ENCODE data around the gene DHRS2.
"Not testable (repeated sequence)": the region's sequence is repeated elsewhere in the genome, so short reads cannot be mapped to it uniquely, and the experiment has no call there.

The DHRS2 gene

GRCh38 chr14:23605931-23606585, 30.1 kb upstream of the DHRS2 start:
- Mint-ChIP-seq H3K27ac (no peak overlapping the region), H3K27me3 (peaks cover 6% of the 10 kb centered on the region), H3K36me3 (no peaks in the 10 kb centered on the region), H3K4me3 (no peak overlapping the region), H3K4me1 (no peaks in the 10 kb centered on the region), H3K9me3 (no peaks in the 10 kb centered on the region)
- ATAC-seq (ENCODE audit: low read depth) (no peak), DNase-seq (ENCODE audit: low spot score in 2 of 2) (no peak)

- Mint-ChIP-seq H3K4me3 (no peak overlapping the region), H3K27ac (no peak overlapping the region), H3K27me3 (peaks cover 12% of the 10 kb centered on the region)
Observed at GRCh38 chr14:23608454-23608853, 27.7 kb upstream of the DHRS2 start.

GRCh38 chr14:23609001-23609400, 27.2 kb upstream of the DHRS2 start:
- Mint-ChIP-seq H3K27ac (no peak overlapping the region), H3K9me3 (no peaks in the 10 kb centered on the region), H3K4me3 (no peak overlapping the region), H3K36me3 (no peaks in the 10 kb centered on the region), H3K27me3 (peaks cover 13% of the 10 kb centered on the region), H3K4me1 (no peaks in the 10 kb centered on the region)
- ATAC-seq (ENCODE audit: low read depth) = no peak
- no peak for DNase-seq (ENCODE audit: low spot score in 2 of 2)

More at GRCh38 chr14:23608454-23608853, 27.7 kb upstream of the DHRS2 start:
- DNase-seq (ENCODE audit: low spot score in 2 of 2) = no peak
- Mint-ChIP-seq H3K9me3 (no peaks in the 10 kb centered on the region), H3K36me3 (no peaks in the 10 kb centered on the region), H3K4me1 (no peaks in the 10 kb centered on the region)
- no peak for ATAC-seq (ENCODE audit: low read depth)

GRCh38 chr14:23609411-23610089, 26.6 kb upstream of the DHRS2 start:
- DNase-seq (ENCODE audit: low spot score in 2 of 2); H3K4me3 Mint-ChIP-seq; H3K27ac Mint-ChIP-seq; ATAC-seq (ENCODE audit: low read depth); H3K36me3 Mint-ChIP-seq; H3K4me1 Mint-ChIP-seq; H3K9me3 Mint-ChIP-seq: not testable (repeated sequence)
- peaks cover 16% of the 10 kb centered on the region for H3K27me3 Mint-ChIP-seq

GRCh38 chr14:23610090-23610814, 25.9 kb upstream of the DHRS2 start:
- Mint-ChIP-seq H3K4me3 (no peak overlapping the region), H3K36me3 (no peaks in the 10 kb centered on the region), H3K4me1 (no peaks in the 10 kb centered on the region), H3K9me3 (no peaks in the 10 kb centered on the region), H3K27me3 (peaks cover 17% of the 10 kb centered on the region), H3K27ac (no peak overlapping the region)
- ATAC-seq (ENCODE audit: low read depth) (no peak), DNase-seq (ENCODE audit: low spot score in 2 of 2) (no peak)

- H3K27ac Mint-ChIP-seq = no peak overlapping the region
- no peaks in the 10 kb centered on the region for H3K9me3 Mint-ChIP-seq
- DNase-seq (ENCODE audit: low spot score in 2 of 2) (no peak), ATAC-seq (ENCODE audit: low read depth) (no peak)
- H3K36me3 Mint-ChIP-seq = no peaks in the 10 kb centered on the region
- peaks cover 17% of the 10 kb centered on the region for H3K27me3 Mint-ChIP-seq
- no peak overlapping the region for H3K4me3 Mint-ChIP-seq
- no peaks in the 10 kb centered on the region for H3K4me1 Mint-ChIP-seq
Observed at GRCh38 chr14:23610815-23611289, 25.3 kb upstream of the DHRS2 start.

- H3K27ac Mint-ChIP-seq = no peak overlapping the region
Observed at GRCh38 chr14:23612354-23612732, 23.8 kb upstream of the DHRS2 start.

GRCh38 chr14:23612802-23613201, 23.4 kb upstream of the DHRS2 start:
- DNase-seq (ENCODE audit: low spot score in 2 of 2) = no peak
- H3K36me3 Mint-ChIP-seq = no peaks in the 10 kb centered on the region
- no peaks in the 10 kb centered on the region for H3K4me1 Mint-ChIP-seq
- H3K9me3 Mint-ChIP-seq = no peaks in the 10 kb centered on the region
- H3K4me3 Mint-ChIP-seq = no peak overlapping the region
- no peak overlapping the region for H3K27ac Mint-ChIP-seq
- no peak for ATAC-seq (ENCODE audit: low read depth)
- H3K27me3 Mint-ChIP-seq = peaks cover 11% of the 10 kb centered on the region

More at GRCh38 chr14:23612354-23612732, 23.8 kb upstream of the DHRS2 start:
- Mint-ChIP-seq H3K27me3 (peaks cover 12% of the 10 kb centered on the region), H3K4me3 (no peak overlapping the region), H3K36me3 (no peaks in the 10 kb centered on the region), H3K9me3 (no peaks in the 10 kb centered on the region), H3K4me1 (no peaks in the 10 kb centered on the region)
- ATAC-seq (ENCODE audit: low read depth) (no peak), DNase-seq (ENCODE audit: low spot score in 2 of 2) (no peak)

GRCh38 chr14:23613242-23614070, 22.7 kb upstream of the DHRS2 start:
- no peak for DNase-seq (ENCODE audit: low spot score in 2 of 2)
- H3K27ac Mint-ChIP-seq = no peak overlapping the region
- no peak for ATAC-seq (ENCODE audit: low read depth)
- no peaks in the 10 kb centered on the region for H3K36me3 Mint-ChIP-seq
- H3K4me1 Mint-ChIP-seq = no peaks in the 10 kb centered on the region
- H3K4me3 Mint-ChIP-seq = no peak overlapping the region
- no peaks in the 10 kb centered on the region for H3K9me3 Mint-ChIP-seq
- peaks cover 11% of the 10 kb centered on the region for H3K27me3 Mint-ChIP-seq

- peaks cover 12% of the 10 kb centered on the region for H3K27me3 Mint-ChIP-seq
- ATAC-seq (ENCODE audit: low read depth) (no peak), DNase-seq (ENCODE audit: low spot score in 2 of 2) (no peak)
- no peaks in the 10 kb centered on the region for H3K9me3 Mint-ChIP-seq
- no peaks in the 10 kb centered on the region for H3K4me1 Mint-ChIP-seq
- H3K36me3 Mint-ChIP-seq = no peaks in the 10 kb centered on the region
- no peak overlapping the region for H3K27ac Mint-ChIP-seq
- H3K4me3 Mint-ChIP-seq = no peak overlapping the region
Observed at GRCh38 chr14:23614395-23614828, 21.8 kb upstream of the DHRS2 start.

- Mint-ChIP-seq H3K9me3 (no peaks in the 10 kb centered on the region), H3K27me3 (peaks cover 15% of the 10 kb centered on the region), H3K27ac (no peak overlapping the region), H3K4me3 (no peak overlapping the region), H3K4me1 (no peaks in the 10 kb centered on the region), H3K36me3 (no peaks in the 10 kb centered on the region)
- DNase-seq (ENCODE audit: low spot score in 2 of 2) (no peak), ATAC-seq (ENCODE audit: low read depth) (no peak)
Observed at GRCh38 chr14:23615856-23616255, 20.3 kb upstream of the DHRS2 start.

GRCh38 chr14:23617539-23617938, 18.6 kb upstream of the DHRS2 start:
- Mint-ChIP-seq H3K9me3 (no peaks in the 10 kb centered on the region), H3K4me3 (no peak overlapping the region), H3K27me3 (peaks cover 16% of the 10 kb centered on the region), H3K36me3 (no peaks in the 10 kb centered on the region), H3K4me1 (no peaks in the 10 kb centered on the region), H3K27ac (no peak overlapping the region)
- DNase-seq (ENCODE audit: low spot score in 2 of 2) = no peak
- ATAC-seq (ENCODE audit: low read depth) = no peak

- no peak for DNase-seq (ENCODE audit: low spot score in 2 of 2)
- no peak overlapping the region for H3K4me3 Mint-ChIP-seq
- H3K27ac Mint-ChIP-seq = no peak overlapping the region
- no peak for ATAC-seq (ENCODE audit: low read depth)
- H3K36me3 Mint-ChIP-seq = peaks cover 2% of the 10 kb centered on the region
- peaks cover 18% of the 10 kb centered on the region for H3K27me3 Mint-ChIP-seq
- H3K9me3 Mint-ChIP-seq = peaks cover 1% of the 10 kb centered on the region
- H3K4me1 Mint-ChIP-seq = no peaks in the 10 kb centered on the region
Observed at GRCh38 chr14:23618415-23618988, 17.7 kb upstream of the DHRS2 start.
